Measurements from ENCODE around the gene RXRB.

- TF ChIP-seq CTCF (conservative IDR thresholded peaks at IDR 0.05) = no peak
- no peak for TF ChIP-seq ZFX (IDR thresholded peaks at IDR 0.05)
Measured at GRCh38 chr6:33181141-33181540, 19.3 kb downstream of the RXRB start.
